ENCODE measurements around the gene EPHB1. TPM values are rescaled to one million over a fixed set of nuclear protein-coding genes. Genes with fewer than 3 reads are reported as not detected.

EPHB1 gene
- total and polyA plus RNA-seq, 4 donors = 0.23 to 1.7 (median 0.52) TPM

DNA sequence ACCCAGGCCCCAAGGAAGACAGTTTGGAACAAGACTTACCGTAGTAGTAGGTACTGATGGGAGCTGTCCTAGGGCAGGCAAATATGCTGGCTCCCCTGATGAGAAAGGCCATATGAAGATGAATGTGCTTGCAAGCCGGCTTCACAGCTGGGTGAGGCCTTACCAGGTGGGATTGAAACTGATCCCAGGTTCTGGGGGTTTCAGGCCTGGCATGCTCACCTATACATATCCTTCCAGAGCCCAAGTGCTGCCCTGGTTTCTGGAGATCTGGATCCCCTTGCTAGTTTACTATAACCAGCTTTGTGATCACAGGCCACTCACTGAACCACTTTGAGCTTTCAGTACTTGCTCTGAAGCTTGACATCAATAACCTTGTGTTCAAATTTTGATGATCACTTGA, 274.3 kb downstream of the EPHB1 start:
- DNase-seq (ENCODE audit: low spot score) = no peak
- no peak for TF ChIP-seq RAD21 (IDR thresholded peaks at IDR 0.05)
- TF ChIP-seq HNF4A (conservative IDR thresholded peaks at IDR 0.05) = no peak
- no peak for TF ChIP-seq ATF3 (IDR thresholded peaks at IDR 0.05)
- TF ChIP-seq GABPA (IDR thresholded peaks at IDR 0.05 in 1 of 2, conservative IDR thresholded peaks at IDR 0.05 in 1 of 2) = no peak
- TF ChIP-seq RXRA (IDR thresholded peaks at IDR 0.05) = no peak
- no peak for TF ChIP-seq FOXA1 (IDR thresholded peaks at IDR 0.05)
- no peak for TF ChIP-seq JUND (IDR thresholded peaks at IDR 0.05)
- no peak for TF ChIP-seq TAF1 (conservative IDR thresholded peaks at IDR 0.05)
- no peak for TF ChIP-seq YY1 (IDR thresholded peaks at IDR 0.05)
- no peak for TF ChIP-seq NR2F2 (IDR thresholded peaks at IDR 0.05)
- no peak for TF ChIP-seq FOXA2 (IDR thresholded peaks at IDR 0.05)
- TF ChIP-seq, protein P1, sequence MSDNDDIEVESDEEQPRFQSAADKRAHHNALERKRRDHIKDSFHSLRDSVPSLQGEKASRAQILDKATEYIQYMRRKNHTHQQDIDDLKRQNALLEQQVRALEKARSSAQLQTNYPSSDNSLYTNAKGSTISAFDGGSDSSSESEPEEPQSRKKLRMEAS (IDR thresholded peaks at IDR 0.05) = no peak
- TF ChIP-seq HNF4G (IDR thresholded peaks at IDR 0.05) = no peak

GRCh38 chr3:135071483-135071882, 276.4 kb downstream of the EPHB1 start:
- Histone ChIP-seq H3K9ac (ENCODE audit: low read depth in 1 of 2, low read length in 2 of 2) (no peak overlapping the region), H3K36me3 (ENCODE audit: control insufficient read depth in 4 of 4, insufficient read depth in 3 of 4, low read depth in 1 of 4, low read length in 3 of 4) (no peaks in the 10 kb centered on the region), H3K9me3 (ENCODE audit: control insufficient read depth in 4 of 4, low read length in 3 of 4) (no peaks in the 10 kb centered on the region), H3K4me3 (ENCODE audit: low read depth in 1 of 3, low read length in 3 of 3) (no peak overlapping the region), H3K27ac (ENCODE audit: low read depth in 1 of 2, low read length in 2 of 2) (no peak overlapping the region), H3K27me3 (ENCODE audit: control insufficient read depth in 4 of 4, insufficient read depth in 4 of 4, low read length in 3 of 4) (no peaks in the 10 kb centered on the region), H3K4me1 (ENCODE audit: control insufficient read depth in 4 of 4, insufficient read depth in 4 of 4, low read length in 3 of 4) (no peaks in the 10 kb centered on the region)
- DNase-seq (ENCODE audit: low spot score) = no peak
- TF ChIP-seq, protein P1 (IDR thresholded peaks at IDR 0.05) = no peak
- TF ChIP-seq CTCF (IDR thresholded peaks at IDR 0.05; ENCODE audit: low read depth, low read length, missing input control) (no peak), REST (IDR thresholded peaks at IDR 0.05) (no peak), HNF4G (IDR thresholded peaks at IDR 0.05) (no peak), RXRA (IDR thresholded peaks at IDR 0.05) (no peak), RAD21 (IDR thresholded peaks at IDR 0.05) (no peak), HNF4A (conservative IDR thresholded peaks at IDR 0.05) (no peak), JUND (IDR thresholded peaks at IDR 0.05) (no peak), SP1 (IDR thresholded peaks at IDR 0.05) (no peak), YY1 (IDR thresholded peaks at IDR 0.05) (no peak)

More for the DNA sequence above, 274.3 kb downstream of the EPHB1 start:
- WGBS = 84% methylated on average over 2 of the region's 2 CpGs
- H3K27ac ChIP-seq (ENCODE audit: low read depth in 1 of 2, low read length in 2 of 2) = no peak overlapping the region
- H3K4me1 ChIP-seq (ENCODE audit: control insufficient read depth in 4 of 4, insufficient read depth in 4 of 4, low read length in 3 of 4) = no peaks in the 10 kb centered on the region
- H3K9ac ChIP-seq (ENCODE audit: low read depth in 1 of 2, low read length in 2 of 2) = no peak overlapping the region
- H3K9me3 ChIP-seq (ENCODE audit: control insufficient read depth in 4 of 4, low read length in 3 of 4) = no peaks in the 10 kb centered on the region
- H3K27me3 ChIP-seq (ENCODE audit: control insufficient read depth in 4 of 4, insufficient read depth in 4 of 4, low read length in 3 of 4) = no peaks in the 10 kb centered on the region
- no peak overlapping the region for H3K4me3 ChIP-seq (ENCODE audit: low read depth in 1 of 3, low read length in 3 of 3)
- H3K36me3 ChIP-seq (ENCODE audit: control insufficient read depth in 4 of 4, insufficient read depth in 3 of 4, low read depth in 1 of 4, low read length in 3 of 4) = no peaks in the 10 kb centered on the region
